ENCODE results near the gene ZNF324. TPM values are rescaled to one million over a fixed set of nuclear protein-coding genes. Genes with fewer than 3 reads are reported as not detected.

ZNF324 gene
- total RNA-seq, 1 donor from 2014 or later: 2.7 TPM

DNA sequence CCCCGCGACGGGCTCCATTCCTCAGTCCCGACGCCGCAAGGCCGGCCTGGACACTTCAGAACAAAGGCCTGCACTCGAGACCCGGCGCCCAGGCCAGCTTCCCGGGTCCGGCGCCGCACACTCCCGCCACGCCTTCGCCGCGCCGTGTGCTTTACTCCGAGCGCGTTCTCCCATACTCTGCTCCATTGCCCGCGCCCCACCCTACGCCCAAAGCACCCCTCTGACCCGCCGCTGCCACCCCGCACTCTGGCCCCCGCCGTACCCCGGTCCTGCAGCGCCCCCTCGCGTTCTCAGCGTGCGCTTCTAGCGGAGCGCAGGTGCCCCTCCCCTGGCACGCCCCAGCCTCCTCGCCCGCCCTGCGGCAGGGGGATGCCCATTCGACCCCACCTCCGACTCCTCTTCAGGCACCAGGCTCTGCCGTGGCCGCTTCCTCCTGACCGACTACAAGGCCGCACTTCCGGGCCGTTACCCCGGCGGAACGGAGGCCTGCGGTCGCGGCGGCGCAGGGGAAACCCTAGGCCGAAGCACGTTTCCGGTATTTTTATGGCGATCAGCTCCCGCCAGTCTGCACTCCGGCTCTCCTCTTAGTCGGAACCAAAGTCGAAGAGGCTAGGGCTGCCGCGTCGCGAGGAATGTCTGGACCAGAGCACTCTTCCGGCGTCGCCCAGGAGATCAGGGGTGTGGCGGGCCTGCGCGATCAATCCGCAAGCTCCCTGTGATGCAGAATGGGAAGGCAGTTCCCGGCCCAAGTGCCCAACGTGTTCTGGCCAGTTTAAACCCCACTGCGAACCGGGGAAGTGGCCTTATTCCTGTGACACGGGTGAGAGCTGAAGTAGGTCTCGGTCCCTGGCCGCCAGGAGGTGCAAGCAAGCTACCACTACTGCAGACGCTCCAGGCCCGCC is 52.7 kb downstream of the ZNF324 start, which contains the start of gene ZBTB45:
Gene ZBTB45 (minus strand): TSS at position 456 of the 902 bp plus-strand sequence. CDS start 2,137 bp downstream, outside the sequence.
- DNase-seq (ENCODE audit: low spot score) (peak; percentile 92), ATAC-seq (peak; percentile 86)

DNA sequence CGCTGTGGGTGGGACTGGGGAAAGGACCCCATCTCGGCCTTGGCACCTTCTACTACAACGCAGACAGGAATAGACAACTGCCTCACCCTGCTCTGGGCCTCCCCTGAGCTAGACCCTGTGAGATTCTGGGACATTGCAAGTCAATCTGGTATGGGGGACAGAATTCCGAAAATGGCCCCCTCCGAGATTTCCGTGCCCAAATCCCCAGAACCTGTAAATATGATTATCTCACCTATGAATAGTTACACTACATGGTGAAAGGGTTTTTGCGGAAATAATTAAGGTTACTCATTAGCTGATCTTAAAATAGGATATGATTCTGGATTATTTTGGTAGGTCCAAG is 53.3 kb downstream of the ZNF324 start:
- ATAC-seq: no peak
- no peak for DNase-seq (ENCODE audit: low spot score)

- DNase-seq (ENCODE audit: low spot score): no peak
Measured at GRCh38 chr19:58521651-58522050, 54.8 kb downstream of the ZNF324 start.

DNA sequence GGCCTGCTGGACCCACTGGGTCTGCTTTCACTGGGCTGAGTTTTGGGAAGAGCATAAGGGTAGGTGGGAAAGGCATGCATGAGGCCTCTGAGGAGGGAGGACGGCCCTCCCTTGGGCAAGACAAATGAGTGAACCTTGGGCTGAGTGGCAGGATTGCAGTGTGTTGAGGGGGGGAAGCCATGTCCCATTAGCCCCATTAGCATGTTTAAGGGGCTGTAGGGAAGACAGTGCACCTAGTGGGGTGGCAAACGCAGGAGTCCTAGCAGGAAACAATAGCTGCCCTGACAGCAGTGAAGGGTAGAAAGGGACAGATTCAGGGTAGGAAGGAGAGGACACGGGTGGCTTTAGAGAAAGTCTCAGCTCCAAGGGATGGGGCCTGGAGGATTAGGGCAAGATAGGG is 55.8 kb downstream of the ZNF324 start:
- ATAC-seq: no peak
- DNase-seq (ENCODE audit: low spot score): no peak

More at GRCh38 chr19:58521651-58522050, 54.8 kb downstream of the ZNF324 start:
- ATAC-seq: no peak

Other genes starting within 250 kb of the ZNF324 start
- 10.0 TPM for gene ZNF544, start 238.2 kb upstream of the ZNF324 start, total RNA-seq
- 1.8 TPM for gene ZNF8, start 188.1 kb upstream of the ZNF324 start, total RNA-seq
- gene ERVK3-1, start 161.7 kb upstream of the ZNF324 start, total RNA-seq: 14.3 TPM
- 2.4 TPM for gene ZSCAN22, start 140.1 kb upstream of the ZNF324 start, total RNA-seq
- 1,433 TPM for gene A1BG, start 113.6 kb upstream of the ZNF324 start, total RNA-seq
- 2.4 TPM for gene ZNF497, start 104.3 kb upstream of the ZNF324 start, total RNA-seq
- 2.9 TPM for gene ZNF837, start 86.0 kb upstream of the ZNF324 start, total RNA-seq
- gene RPS5, start 79.8 kb upstream of the ZNF324 start, total RNA-seq: 311 TPM
- gene RNF225, start 71.4 kb upstream of the ZNF324 start, total RNA-seq: not detected
- gene ZNF584, start 58.4 kb upstream of the ZNF324 start, total RNA-seq: 5.8 TPM
- 1.9 TPM for gene ZNF132, start 26.9 kb upstream of the ZNF324 start, total RNA-seq
- gene ZNF324B, start 15.5 kb upstream of the ZNF324 start, total RNA-seq: 4.6 TPM
- 2.4 TPM for gene ZNF446, start 9.3 kb downstream of the ZNF324 start, total RNA-seq
- gene SLC27A5, start 44.9 kb downstream of the ZNF324 start, total RNA-seq: 736 TPM
- 5.0 TPM for gene ZBTB45, start 52.7 kb downstream of the ZNF324 start, total RNA-seq
- gene TRIM28, start 77.0 kb downstream of the ZNF324 start, total RNA-seq: 84.0 TPM
- gene CHMP2A, start 88.0 kb downstream of the ZNF324 start, total RNA-seq: 73.4 TPM
- gene UBE2M, start 91.5 kb downstream of the ZNF324 start, total RNA-seq: 20.5 TPM
- 15.2 TPM for gene MZF1, start 106.3 kb downstream of the ZNF324 start, total RNA-seq